ENCODE results near the gene ALDH4A1.
"Not testable (repeated sequence)": the region's sequence is repeated elsewhere in the genome, so short reads cannot be mapped to it uniquely, and the experiment has no call there.

Gene ALDH4A1

GRCh38 chr1:18879215-18879790, 23.1 kb downstream of the ALDH4A1 start:
- DNase-seq (ENCODE audit: low read depth, low spot score), result no peak

- DNase-seq (ENCODE audit: low read depth, low spot score), result no peak
These were observed 23.7 kb downstream of the ALDH4A1 start for GRCh38 chr1:18878538-18879214.

- DNase-seq (ENCODE audit: low read depth, low spot score), result no peak
These were observed 25.1 kb downstream of the ALDH4A1 start for GRCh38 chr1:18877282-18877681.

GRCh38 chr1:18876210-18876609, 26.1 kb downstream of the ALDH4A1 start:
- no peak for DNase-seq (ENCODE audit: low read depth, low spot score)

GRCh38 chr1:18875796-18876128, 26.6 kb downstream of the ALDH4A1 start:
- no peak for DNase-seq (ENCODE audit: low read depth, low spot score)

- peak; percentile 36 for DNase-seq (ENCODE audit: low read depth, low spot score)
These were observed 27.1 kb downstream of the ALDH4A1 start for GRCh38 chr1:18875107-18875795.

GRCh38 chr1:18874600-18874999, 27.8 kb downstream of the ALDH4A1 start:
- no peak for DNase-seq (ENCODE audit: low read depth, low spot score)

GRCh38 chr1:18874036-18874435, 28.3 kb downstream of the ALDH4A1 start:
- DNase-seq (ENCODE audit: low read depth, low spot score), result no peak

GRCh38 chr1:18872071-18872611, 30.2 kb downstream of the ALDH4A1 start:
- no peak for DNase-seq (ENCODE audit: low read depth, low spot score)

GRCh38 chr1:18871401-18872070, 30.8 kb downstream of the ALDH4A1 start:
- DNase-seq (ENCODE audit: low read depth, low spot score), result no peak

GRCh38 chr1:18870957-18871356, 31.4 kb downstream of the ALDH4A1 start:
- DNase-seq (ENCODE audit: low read depth, low spot score), result no peak

- not testable (repeated sequence) for DNase-seq (ENCODE audit: low read depth, low spot score)
These were observed 31.8 kb downstream of the ALDH4A1 start for GRCh38 chr1:18870595-18870865.

GRCh38 chr1:18869847-18870594, 32.3 kb downstream of the ALDH4A1 start:
- no peak for DNase-seq (ENCODE audit: low read depth, low spot score)

- DNase-seq (ENCODE audit: low read depth, low spot score), result no peak
These were observed 33.4 kb downstream of the ALDH4A1 start for GRCh38 chr1:18868801-18869424.

- DNase-seq (ENCODE audit: low read depth, low spot score), result no peak
These were observed 34.0 kb downstream of the ALDH4A1 start for GRCh38 chr1:18868354-18868753.

GRCh38 chr1:18866846-18867245, 35.5 kb downstream of the ALDH4A1 start:
- no peak for DNase-seq (ENCODE audit: low read depth, low spot score)

- no peak for DNase-seq (ENCODE audit: low read depth, low spot score)
These were observed 36.0 kb downstream of the ALDH4A1 start for GRCh38 chr1:18866314-18866713.

- no peak for DNase-seq (ENCODE audit: low read depth, low spot score)
These were observed 37.2 kb downstream of the ALDH4A1 start for GRCh38 chr1:18865176-18865575.

GRCh38 chr1:18861590-18861989, 40.8 kb downstream of the ALDH4A1 start:
- no peak for DNase-seq (ENCODE audit: low read depth, low spot score)

- DNase-seq (ENCODE audit: low read depth, low spot score), result no peak
These were observed 41.3 kb downstream of the ALDH4A1 start for GRCh38 chr1:18861082-18861481.

GRCh38 chr1:18859560-18859959, 42.8 kb downstream of the ALDH4A1 start, which contains the start of gene TAS1R2:
TSS of gene TAS1R2 (minus strand) at chr1:18859660. CDS start at chr1:18859660, 0 bp downstream.
- DNase-seq (ENCODE audit: low read depth, low spot score), result no peak

All from activated naive CD8-positive, alpha-beta T cell treated with anti-CD3 and anti-CD28 coated beads, Interleukin-2, amount 50 U/mL, for 16 hours (primary cell).